ENCODE measurements around the gene ZBTB8B.
A peak's percentile ranks its signal among the peaks of the same experiment; 100 is the strongest.
"Not testable (repeated sequence)": the region's sequence is repeated elsewhere in the genome, so short reads cannot be mapped to it uniquely, and the experiment has no call there.

Gene ZBTB8B

DNA sequence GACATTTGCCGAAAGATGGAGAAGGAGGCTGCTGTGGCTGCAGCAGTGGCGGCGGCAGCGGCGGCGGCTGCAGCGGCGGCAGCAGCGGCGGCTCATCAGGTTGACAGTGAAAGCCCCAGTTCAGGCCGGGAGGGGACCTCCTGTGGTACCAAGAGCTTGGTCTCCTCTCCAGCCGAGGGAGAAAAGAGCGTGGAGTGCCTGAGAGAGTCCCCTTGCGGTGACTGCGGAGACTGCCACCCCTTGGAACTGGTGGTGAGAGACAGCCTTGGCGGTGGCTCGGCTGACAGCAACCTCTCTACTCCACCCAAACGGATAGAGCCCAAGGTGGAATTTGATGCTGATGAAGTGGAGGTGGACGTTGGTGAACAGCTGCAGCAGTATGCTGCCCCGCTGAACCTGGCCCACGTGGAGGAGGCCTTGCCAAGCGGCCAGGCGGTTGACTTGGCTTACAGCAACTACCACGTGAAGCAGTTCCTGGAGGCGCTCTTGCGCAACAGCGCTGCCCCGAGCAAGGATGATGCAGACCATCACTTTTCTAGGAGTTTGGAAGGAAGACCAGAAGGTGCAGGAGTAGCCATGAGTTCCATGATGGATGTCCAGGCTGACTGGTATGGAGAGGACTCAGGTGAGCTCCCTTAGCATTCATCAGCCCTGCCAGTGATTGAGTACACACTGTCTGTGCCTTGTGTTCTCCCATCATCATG is 6.3 kb downstream of the ZBTB8B start:
- no peak for DNase-seq

DNA sequence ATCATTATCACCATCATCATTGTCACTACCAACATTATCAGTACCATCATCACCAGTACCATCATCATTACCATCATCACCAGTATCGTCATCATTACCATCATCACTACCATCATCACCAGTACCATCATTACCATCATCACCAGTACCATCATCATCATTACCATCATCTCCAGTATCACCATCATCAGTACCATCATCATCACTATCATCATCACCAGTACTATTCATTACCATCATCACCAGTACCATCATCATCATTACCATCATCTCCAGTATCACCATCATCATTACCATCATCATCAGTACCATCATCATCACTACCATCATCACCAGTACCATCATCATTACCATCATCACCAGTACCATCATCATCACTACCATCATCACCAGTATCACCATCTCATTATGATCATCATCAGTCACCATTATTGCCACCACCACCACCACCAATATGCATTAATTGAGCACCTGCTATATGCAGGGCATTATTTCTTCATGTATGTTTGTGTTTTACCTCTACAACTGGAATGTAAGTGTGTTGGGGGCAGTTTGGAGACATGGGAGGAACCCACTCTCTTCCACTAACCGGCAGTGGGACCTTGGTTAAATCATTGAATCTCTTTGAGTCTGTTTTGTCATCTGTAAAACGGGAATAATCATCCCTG is 7.0 kb downstream of the ZBTB8B start:
- no peak for DNase-seq

DNA sequence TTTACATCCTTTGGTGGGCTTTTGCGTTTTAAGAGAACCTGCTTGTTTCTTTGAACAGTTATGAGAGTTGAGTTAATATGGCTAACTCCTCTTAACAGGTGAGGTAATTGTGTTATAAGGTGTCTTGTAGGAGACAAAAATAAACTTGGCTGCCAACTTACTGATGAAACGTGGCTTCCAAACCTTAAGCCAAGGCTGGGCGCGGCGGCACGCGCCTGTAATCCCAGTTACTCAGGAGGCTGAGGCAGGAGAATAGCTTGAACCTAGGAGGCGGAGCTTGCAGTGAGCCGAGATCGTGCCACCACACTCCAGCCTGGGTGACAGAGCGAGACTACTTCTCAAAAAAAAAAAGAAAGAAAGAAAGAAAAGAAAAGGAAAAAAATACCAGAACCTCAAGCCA is 8.1 kb downstream of the ZBTB8B start:
- not testable (repeated sequence) for DNase-seq

DNA sequence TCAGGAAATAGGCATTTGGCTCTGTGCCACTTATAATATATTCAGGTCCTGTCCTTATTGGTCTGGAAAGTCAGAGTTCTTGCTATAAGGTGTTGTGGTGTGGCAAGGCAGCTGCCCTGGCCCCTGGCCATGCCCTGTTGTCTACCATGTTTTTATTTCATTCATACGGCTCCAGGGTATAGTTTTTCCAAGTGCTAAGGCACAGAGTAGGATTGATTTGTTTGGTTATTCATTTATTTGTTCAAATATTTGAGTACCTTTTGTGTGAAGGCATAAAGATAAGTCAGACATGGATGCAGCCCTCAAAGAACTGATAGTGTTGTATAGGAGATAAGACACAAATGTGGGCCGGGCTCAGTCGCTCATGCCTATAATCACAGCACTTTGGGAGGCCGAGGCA is 10.1 kb downstream of the ZBTB8B start:
- no peak for DNase-seq

DNA sequence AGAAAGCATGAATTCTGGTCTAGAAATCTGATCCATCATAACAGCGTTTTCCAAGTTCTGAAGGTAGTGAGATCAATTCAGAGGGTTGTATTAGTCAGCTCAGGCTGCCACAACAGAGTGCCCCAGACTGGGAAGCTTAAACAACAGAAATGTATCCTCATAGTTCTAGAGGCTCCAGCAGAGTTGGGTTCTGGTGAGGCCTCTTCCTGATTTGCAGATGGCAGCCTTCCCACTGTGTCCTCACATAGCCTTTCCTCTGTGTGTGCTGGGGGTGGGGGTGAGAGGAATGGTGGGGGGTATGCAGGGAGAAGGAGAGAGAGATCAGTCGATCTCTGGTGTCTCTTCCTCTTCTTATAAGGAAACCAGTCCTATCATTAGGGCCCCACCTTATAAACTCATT is 15.1 kb downstream of the ZBTB8B start:
- no peak for DNase-seq

DNA sequence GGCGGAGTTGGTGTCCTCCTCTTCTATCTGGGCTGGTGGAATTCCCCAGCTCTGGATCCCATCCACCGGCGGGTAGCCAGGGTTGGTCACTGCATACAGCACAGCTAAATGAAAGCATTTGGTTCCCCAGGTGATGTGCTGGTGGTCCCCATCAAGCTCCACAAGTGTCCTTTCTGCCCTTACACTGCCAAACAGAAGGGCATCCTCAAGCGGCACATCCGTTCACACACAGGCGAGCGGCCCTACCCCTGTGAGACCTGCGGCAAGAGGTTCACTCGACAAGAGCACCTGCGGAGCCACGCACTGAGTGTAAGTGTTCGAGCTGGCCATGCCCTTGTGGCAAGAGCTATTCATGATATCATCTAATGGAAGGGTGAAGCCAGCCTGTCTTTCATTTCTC is 15.9 kb downstream of the ZBTB8B start:
- DNase-seq: no peak

DNA sequence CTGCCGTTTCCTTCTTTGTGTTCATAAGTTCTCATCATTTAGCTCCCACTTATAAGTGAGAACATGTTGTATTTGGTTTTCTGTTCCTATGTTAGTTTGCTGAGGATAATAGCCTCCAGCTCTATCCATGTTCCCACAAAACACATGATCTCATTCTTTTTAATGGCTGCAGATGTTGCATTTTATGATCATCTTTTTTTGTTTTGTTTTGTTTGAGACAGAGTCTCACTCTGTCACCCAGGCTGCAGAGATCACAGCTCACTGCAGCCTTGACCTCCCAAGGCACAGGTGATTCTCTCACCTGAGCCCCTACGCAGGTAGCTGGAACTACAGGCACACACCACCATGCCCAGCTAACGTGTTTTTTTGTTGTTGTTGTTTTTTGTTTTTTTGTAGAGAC is 16.9 kb downstream of the ZBTB8B start:
- not testable (repeated sequence) for DNase-seq

DNA sequence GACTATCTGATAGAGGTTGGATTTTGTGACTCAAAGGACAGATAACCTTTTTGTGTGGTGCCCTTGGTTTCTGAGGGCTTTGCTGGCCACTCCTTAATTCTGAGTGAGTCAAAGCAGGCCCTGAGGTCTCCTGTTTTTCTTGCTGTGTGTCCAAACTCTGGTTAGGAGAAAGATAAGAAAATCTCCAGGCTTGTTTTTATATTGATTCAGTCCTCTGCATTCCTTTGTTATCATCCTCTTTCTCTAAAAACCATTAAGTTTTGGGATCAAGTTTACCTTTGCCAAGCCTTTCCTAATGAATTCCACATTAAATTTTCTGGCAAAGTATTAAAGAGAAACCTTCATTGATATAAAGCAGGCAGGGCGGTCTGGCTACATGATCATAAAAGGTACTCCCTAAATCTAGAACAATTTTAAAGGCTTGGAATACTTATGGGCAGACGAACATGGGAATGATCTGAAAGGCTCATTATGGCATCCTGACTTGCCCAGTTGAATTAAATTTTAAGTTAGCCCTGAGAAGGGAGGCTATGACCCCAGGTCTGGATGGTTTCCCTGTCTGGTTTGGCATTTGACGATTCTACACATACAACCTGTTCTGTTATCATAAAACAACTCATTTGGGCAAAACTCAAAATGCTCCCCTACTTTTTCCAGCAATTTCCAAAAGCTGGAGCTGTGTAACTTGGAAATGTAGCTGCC is 20.8 kb downstream of the ZBTB8B start:
- DNase-seq: no peak

DNA sequence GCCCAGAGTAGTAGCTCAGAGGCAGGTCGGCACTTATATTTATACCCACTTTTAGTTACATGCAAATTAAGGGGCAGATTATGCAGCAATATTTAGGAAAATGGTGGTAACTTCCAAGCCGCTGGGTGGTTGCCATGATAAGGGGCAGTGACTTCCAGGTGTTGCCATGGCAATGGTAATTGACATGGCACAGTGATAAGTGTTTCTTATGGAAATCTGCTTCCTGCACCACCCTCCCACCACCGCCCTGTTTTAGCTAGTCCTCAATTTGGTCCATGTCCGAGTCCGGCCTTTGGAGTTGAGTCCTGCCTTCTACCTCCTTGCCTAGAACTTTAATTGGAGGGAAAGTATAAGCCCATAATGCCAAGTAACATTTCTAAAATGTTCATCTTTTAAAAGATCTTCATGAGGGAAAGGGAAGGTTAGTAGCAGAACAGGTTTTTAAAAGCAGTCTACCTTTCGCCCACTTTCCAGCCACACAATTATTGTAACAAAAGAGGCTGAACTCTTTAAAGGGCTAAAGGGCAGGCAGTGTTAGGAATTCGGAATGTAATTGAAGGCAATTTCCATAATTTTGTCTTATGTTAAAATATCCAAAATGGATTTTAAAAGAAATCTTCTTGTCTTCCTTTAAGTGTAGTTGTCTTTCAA is 21.7 kb downstream of the ZBTB8B start:
- no peak for DNase-seq

DNA sequence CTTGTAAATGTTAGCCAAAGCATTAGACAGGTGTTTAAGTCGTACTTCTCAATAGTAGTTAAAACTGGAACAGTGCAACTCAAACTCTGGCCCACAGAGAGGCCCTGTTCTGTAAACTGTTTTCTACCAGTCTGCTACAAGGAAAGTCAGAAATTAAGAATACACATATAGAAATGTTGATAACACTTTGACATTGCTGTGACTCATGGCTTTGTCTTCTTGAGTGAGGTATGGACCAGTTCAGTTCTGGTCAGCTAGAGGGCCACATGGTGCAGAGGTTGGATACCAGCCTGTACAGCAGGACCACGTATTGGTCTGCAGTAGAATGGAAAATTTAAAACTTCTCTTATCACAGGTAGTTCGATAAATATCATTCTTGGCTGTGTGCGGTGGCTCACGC is 22.3 kb downstream of the ZBTB8B start:
- no peak for DNase-seq

DNA sequence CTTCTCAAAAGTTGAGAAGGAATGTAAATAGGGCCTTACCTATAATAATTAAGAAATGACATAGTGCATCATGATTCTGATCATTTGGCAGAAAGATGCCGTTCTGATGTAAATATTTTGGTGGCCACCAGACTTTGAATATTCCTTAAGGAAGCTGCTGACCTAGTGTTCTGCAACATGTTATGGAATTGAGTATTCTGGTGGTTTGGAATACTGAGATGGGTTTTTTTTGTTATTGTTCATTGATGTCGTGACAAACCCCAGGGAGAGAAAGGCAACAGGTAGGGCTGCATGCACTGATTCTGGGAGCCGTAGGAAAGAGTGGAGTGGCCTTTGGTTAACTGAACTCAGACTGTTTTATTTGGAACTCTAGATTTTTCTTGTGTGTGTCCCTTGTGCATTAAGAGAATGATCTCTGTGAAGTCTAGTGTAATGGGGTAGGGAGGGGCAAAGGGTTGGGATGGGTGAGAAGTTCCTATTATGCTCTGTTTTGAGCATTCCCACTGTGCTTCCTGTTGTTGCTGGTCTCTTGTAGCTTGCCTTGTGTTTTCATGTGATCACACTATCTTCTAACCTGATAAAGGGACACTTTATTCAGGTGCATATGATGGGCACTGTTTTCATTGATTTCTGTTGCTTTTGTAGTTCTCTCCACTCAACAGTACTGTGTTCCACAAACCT is 25.0 kb downstream of the ZBTB8B start:
- no peak for DNase-seq

DNA sequence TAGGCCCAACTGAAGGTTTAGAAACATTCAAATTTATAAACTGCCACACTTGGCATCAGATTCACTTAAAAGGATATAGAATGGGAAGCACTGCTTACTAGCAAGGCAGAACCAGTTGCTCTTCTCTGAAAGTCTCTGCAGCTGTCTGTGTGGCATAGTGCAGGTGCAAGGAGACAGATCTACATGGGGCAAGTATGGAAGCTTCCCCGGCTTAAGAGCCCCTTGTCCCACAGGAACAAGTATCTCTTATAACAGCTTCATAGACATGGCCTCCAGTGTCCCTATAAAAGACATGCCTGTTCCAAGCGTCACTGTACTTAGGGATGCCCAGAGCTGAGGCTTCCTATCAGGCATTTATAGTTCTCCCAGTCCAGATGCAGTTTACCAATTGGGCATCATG is 26.5 kb downstream of the ZBTB8B start:
- no peak for DNase-seq

DNA sequence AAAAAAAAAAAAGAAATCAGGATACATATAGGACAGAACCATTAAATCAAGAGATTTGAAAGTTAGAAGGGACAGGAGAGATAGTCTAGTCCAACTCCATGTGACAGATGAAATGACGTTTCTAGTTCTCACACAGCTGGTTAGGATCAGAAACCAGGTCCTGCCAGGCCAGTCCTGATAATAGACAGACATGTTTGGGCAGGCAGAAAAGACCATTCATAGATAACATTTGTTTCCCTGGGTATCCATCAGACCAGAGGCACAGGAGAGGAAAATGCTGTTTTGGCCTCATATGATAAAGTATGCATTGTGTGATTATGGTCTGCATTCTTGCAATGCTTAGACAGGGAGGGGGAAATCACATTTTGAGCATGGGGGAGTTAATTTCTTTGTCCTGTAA is 29.3 kb downstream of the ZBTB8B start:
- no peak for DNase-seq

DNA sequence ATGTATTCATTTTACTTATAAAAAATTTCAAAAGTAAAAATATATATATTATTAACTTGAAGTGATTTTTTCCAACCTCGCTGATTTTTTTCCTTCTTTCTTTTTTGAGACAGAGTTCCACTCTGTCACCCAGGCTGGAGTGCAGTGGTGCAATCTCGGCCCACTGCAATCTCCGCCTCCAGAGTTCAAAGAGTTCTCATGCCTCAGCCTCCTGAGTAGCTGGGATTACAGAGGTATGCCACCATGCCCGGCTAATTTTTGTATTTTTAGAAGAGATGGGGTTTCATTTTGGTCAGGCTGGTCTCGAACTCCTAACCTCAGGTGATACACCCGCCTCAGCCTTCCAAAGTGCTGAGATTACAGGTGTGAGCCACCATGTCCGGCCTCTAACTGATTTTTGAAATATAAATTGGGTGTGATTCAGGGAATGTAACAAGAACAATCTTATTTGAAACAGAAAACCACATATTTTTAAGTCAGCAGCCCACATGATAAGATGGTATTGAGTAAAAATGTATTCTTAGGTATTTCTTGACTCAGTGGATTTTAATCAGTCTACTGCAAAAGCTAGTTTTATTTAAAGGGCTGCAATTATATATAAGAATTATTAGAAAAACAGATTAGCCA is 30.0 kb downstream of the ZBTB8B start:
- DNase-seq: no peak

DNA sequence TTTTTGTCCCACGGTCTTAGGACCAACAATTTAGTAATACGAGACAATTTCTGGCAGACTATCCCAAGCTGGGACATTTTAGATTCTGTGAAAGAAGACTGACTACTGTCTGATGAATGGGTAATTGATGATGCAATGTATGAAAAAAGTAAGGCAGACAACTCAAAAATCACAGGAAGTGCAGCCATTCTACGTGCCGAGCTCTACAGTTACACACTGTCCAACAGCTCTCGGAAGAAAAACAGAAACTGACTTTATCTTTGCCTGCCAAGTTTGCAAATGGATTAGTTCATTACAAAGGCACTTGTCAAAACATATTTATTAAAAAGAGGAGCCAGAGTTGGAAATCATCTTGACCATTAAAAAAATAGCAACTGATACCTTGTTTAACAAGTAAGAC is 31.3 kb downstream of the ZBTB8B start:
- no peak for DNase-seq

DNA sequence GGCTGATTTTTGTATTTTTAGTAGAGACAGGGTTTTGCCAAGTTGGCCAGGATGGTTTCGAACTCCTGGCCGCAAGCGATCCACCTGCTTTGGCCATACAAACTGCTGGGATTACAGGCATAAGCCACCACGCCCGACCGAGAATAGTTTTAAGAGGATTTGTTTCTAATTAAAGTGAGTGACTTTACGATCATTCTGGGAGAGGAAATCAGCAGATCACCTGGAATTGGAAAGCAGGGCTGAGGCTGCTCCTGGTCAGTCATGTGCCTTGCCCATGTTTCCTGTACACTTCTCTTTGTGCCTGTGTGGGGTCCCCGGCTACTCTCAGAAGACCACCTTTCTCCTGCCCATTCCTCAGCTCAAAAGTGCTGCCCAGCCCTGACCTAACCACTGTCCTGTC is 33.9 kb downstream of the ZBTB8B start:
- no peak for DNase-seq

DNA sequence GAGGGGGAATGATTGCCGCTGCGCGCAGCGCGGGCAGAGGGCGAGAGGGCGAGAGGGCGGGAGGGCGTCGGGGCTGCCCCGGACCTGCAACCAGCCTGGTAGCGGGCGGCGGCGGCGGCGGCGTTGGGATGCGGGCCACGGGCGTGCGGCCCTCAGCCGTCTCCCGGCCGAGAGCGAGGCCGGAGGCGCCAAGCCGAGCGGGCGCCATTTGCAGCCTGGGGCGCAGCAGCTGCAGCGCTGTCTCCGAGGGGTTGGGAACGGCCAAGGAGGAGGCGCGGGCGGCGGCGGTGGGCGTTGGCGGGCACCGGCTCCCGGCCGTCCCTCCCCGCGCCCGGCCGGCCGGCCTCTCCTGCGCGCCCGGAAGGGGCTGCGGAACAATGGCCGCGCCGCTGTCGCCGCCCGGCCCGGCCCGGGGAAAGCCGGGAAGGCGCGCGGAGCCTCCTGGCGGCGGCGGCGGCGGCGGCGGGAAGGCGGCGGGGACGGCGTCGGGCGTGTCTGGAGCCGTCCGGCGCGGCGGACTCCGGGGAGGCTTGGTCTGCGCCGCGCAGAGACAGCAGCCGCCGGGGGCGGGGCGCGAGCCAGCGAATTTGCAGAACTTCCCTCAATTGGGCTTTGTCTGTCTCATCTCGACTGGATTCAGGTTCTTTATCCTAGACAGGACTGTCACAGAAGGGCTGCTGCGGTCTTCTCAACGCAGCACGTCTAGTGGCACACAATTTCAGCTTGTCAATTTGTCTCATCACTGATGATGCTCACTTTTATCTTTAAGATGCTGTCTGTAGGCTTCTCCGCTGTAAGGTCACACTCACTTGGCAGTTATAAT is 35.7 kb downstream of the ZBTB8B start:
- peak; percentile 78 for DNase-seq

DNA sequence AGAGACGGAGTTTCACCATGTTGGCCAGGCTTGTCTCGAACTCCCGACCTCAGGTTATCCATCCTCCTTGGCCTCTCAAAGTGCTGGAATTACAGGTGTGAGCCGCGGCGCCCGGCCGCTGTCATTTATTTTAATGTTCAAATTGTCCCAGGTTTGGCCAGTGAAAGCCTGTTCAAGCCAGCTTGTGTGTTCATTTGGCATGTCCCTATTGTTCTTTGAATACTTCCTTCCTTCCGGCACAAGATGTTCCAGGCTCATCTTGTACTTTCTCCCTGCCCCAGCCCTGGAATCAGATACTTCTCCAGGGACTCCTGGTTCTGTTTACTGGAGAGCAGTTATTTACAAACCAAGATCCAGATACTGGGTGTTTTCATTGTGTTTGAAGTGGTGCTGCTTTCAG is 37.0 kb downstream of the ZBTB8B start:
- DNase-seq: no peak

DNA sequence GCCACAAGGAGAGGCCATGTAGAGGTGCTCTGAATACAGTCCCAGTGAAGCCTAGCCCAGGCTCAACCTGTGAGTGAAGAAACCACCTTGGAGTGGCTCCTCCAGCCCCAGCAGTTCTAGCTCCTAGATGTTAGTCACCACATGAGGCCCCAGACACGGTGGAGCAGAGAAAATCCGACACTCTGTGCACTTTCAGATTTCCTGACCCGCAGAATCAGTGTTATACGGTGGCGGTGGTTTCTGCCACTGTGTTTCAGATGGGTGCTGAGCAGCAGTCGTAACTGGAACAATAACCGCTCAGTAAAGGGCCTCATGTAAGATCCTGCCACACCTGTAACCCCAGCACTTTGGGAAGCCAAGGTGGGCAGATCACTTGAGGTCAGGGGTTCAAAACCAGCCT is 38.3 kb downstream of the ZBTB8B start:
- no peak for DNase-seq

DNA sequence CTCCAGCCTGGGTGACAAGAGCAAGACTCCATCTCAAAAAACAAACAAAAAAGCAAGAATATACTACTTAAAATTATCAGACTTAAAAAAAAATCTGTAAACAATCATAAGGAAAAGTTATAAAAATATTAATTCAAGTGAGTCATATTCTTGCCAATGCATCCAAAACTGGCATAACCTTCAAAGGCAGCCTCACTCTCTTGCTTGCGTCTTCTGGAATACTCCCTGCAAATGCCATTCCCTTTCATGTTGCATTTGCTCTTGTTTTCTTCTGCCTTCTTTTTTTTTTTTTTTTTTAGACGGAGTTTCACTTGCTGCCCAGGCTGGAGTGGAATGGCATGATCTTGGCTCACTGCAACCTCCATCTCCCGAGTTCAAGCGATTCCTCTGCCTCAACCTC is 42.1 kb downstream of the ZBTB8B start:
- DNase-seq: no peak

DNA sequence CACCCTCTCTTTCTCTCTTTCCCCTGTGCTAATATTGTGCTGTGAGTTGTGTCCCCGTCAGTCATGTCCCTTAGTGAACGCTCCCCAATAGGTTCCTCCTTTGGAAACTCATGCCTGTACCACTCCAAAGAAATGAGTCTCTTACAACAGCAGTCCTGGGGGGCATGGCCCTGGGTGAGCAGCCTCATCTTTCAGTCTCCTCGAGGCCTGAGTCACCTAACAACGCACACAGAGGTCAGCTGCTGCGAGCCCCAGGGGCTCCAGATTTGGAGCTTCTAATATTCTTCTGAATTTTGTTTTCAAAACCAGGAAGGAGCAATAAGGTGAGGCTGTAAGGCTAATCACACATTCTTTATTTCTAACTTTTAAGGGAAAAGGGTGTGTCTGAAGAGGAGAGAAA is 43.9 kb downstream of the ZBTB8B start:
- DNase-seq: no peak

DNA sequence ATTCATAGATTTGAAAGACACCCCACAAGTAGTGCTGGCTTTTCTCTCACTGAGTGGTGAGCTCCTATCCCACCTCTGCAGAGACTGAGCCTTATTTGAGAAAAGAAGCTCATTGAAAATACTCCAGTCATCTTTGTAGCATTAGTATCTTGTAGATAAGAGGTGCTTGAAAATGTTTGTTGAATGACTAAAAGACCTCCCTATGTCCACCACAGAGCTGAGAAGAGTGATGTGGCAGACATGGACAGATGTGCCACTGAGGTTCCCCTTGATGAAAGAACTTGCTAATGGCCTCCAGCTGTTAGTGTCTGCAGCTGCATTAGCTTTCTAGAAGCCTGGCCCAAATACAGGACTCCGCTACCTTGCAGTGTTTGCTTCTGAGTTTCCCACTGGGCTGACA is 45.1 kb downstream of the ZBTB8B start:
- no peak for DNase-seq

Measured in right forelimb (tissue), 1 donor.